Left ventricle myocardium inferior (tissue), 1 donor: ENCODE results near the gene NBPF1. TPM values are rescaled to one million over a fixed set of nuclear protein-coding genes. Genes with fewer than 3 reads are reported as not detected.
"Not testable (repeated sequence)": the region's sequence is repeated elsewhere in the genome, so short reads cannot be mapped to it uniquely, and the experiment has no call there.

Source experiments
- DNase-seq: peaks from one replicate; pipeline ENCODE4 v3.0.0-alpha.2; 2020
- H3K27ac ChIP-seq: fragments of 200-600 bp; replicated peaks from 2 replicates; pipeline ENCODE4 v1.8.0; 2021
- H3K27me3 ChIP-seq: fragments of 200-600 bp; 2 replicates; pipeline ENCODE4 v1.8.0; 2021; ENCODE audit warnings: low read depth
- H3K36me3 ChIP-seq: fragments of 200-600 bp; 2 replicates; pipeline ENCODE4 v1.8.0; 2021
- H3K4me1 ChIP-seq: fragments of 200-600 bp; 2 replicates; pipeline ENCODE4 v1.8.0; 2021
- H3K4me3 ChIP-seq: fragments of 200-600 bp; 2 replicates; pipeline ENCODE4 v1.8.0; 2021; ENCODE audit warnings: mild to moderate bottlenecking, moderate library complexity
- H3K9me3 ChIP-seq: fragments of 200-600 bp; replicated peaks from 2 replicates; pipeline ENCODE4 v1.8.0; 2021
- CTCF ChIP-seq: fragments of 200-600 bp; IDR thresholded peaks from 2 replicates; pipeline ENCODE4 v1.8.0; 2021; ENCODE audit warnings: antibody characterized with exemption, mild to moderate bottlenecking, borderline replicate concordance
- intact Hi-C: fragments of 100-400 bp; cut with micrococcal nuclease; formaldehyde crosslinking; loops from one replicate; pipeline ENCODE4 v1.11.0; 2022
- total RNA-seq: library from RNA; stranded (reverse); fragmentation: NEBNext Ultra II Directional; extraction: Animal tissue kit (Norgen Biotek cat#: 25700); gene quantifications from one replicate; pipeline ENCODE4 v1.2.1, GENCODE V29; 2021
- donor health status: DM: no; HTN: yes; CAD: no; lungs with severe emphysema.

Gene NBPF1
- total RNA-seq, 1 donor from 2014 or later, result 9.7 TPM

- no peak overlapping the region for H3K4me3 ChIP-seq
Measured at GRCh38 chr1:16615253-16616252, 2.2 kb upstream of the NBPF1 start.

DNA sequence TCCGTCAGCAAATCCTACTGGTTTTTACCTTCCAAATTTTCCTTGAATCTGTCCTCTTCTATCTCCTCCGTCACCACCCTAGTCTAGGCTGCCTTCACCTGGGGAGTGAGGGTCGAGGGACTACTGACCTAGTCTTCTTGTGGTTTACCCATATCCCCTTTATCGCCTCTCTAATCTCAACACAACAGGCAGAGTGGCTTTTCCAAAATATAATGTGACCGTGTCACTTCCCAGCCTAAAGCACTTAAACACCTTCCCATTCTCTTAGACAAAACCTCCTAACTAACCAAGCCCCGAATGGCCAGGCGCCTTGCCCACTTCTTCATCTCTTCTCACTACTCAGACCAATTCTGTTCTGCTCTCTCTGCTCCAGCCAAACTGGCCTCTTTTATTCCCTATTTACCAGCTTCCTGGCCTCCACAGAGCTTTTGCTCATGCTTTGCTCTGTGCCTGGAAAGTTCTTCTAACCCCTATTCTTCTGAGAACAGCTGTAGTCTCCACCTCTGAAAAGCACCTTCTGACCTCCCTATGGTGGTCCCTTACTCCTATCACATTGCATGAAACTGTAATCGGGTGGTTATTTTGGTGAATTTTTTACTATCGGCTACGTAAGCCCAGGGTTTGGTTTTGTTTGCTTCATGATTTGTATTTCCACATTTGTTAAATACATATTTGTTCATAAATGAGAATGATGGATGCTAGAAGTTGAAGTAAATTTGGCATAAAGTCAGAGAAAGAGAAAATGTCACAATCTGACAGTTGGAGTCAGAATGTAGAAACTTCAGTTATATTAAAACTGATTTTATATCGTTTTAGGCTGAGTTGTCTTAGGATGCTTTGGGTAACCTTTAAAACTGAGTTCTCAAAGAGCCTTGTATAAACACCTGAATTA is 1.2 kb upstream of the NBPF1 start:
- Histone ChIP-seq H3K27ac (no peak overlapping the region), H3K36me3 (peaks cover 11% of the 10 kb centered on the region), H3K4me3 (no peak overlapping the region), H3K4me1 (peaks cover 31% of the 10 kb centered on the region), H3K27me3 (no peaks in the 10 kb centered on the region), H3K9me3 (no peaks in the 10 kb centered on the region)
- intact Hi-C loops, result no loop called here
- DNase-seq, result no peak
- no peak for TF ChIP-seq CTCF

More at GRCh38 chr1:16615253-16616252, 2.2 kb upstream of the NBPF1 start:
- peaks cover 13% of the 10 kb centered on the region for H3K36me3 ChIP-seq
- DNase-seq, result no peak
- TF ChIP-seq CTCF, result no peak
- peaks cover 31% of the 10 kb centered on the region for H3K4me1 ChIP-seq
- no peak overlapping the region for H3K27ac ChIP-seq
- no peaks in the 10 kb centered on the region for H3K9me3 ChIP-seq
- no peaks in the 10 kb centered on the region for H3K27me3 ChIP-seq
- intact Hi-C loops, result no loop called here

DNA sequence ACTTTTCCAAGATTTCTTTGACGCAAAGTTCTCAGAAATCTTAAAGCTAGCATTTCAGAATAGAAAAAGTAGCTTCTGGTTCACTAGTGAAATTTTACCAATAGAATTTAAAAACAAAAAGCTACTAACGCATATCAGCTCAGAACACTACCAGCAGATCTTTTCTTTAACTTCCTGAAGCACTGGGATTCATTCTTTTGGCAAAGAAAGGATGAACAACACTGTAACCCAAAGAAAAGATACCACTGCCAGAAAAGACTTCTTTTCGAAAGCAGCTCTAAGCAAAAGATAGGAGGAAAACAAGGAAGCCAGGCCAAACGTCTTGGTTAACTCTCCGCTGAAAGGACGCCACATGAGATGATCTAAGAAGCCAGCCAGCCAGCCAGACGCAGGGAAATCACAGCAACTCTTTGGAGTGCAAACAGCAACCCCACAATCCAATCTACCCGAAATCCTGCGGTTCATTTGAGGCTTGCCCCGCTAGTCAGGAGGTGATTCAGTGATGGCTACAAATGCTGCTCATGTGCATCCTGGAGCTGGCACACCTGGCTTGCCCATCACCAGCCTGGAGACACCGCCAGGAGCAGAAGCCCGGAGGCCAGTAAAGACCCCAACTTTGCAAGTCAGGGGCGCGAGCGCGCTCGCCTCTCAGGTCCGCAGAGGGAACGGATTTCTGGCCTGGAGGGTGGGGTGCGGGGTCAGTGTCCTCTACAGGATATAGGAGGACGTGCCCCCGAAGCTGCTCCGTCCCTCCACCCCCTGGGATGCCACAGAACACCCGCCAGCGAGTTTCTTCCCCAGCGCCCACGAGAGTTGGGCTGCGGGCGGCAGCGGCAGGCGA is 812 bp downstream of the NBPF1 start:
- peak; percentile 63 for DNase-seq
- Histone ChIP-seq H3K36me3 (peaks cover 10% of the 10 kb centered on the region), H3K4me3 (peak overlapping the region; percentile 73), H3K9me3 (no peaks in the 10 kb centered on the region), H3K27ac (peak overlapping the region; percentile 88), H3K27me3 (no peaks in the 10 kb centered on the region), H3K4me1 (peaks cover 31% of the 10 kb centered on the region)
- intact Hi-C loops, result no loop called here
- no peak for TF ChIP-seq CTCF

DNA sequence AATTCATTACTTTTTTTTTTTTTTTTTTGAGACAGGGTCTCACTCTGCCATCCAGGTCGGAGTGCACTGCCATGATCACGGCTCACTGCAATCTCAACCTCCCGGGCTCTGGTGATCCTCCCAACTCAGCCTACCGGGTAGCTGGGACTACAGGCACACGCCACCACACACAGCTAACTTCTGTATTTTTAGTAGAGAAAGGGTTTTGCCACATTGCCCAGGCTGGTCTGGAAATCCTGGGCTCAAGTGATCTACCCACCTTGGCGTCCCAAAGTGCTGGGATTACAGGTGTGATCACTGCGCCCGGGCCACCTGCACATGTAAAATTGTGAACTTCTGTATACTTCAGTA is 1.4 kb downstream of the NBPF1 start:
- H3K4me1 ChIP-seq, result peaks cover 31% of the 10 kb centered on the region
- peak overlapping the region; percentile 88 for H3K27ac ChIP-seq
- intact Hi-C loops, H3K9me3 ChIP-seq, H3K27me3 ChIP-seq, DNase-seq: not testable (repeated sequence)
- peaks cover 16% of the 10 kb centered on the region for H3K36me3 ChIP-seq
- H3K4me3 ChIP-seq, result peak overlapping the region; percentile 73

DNA sequence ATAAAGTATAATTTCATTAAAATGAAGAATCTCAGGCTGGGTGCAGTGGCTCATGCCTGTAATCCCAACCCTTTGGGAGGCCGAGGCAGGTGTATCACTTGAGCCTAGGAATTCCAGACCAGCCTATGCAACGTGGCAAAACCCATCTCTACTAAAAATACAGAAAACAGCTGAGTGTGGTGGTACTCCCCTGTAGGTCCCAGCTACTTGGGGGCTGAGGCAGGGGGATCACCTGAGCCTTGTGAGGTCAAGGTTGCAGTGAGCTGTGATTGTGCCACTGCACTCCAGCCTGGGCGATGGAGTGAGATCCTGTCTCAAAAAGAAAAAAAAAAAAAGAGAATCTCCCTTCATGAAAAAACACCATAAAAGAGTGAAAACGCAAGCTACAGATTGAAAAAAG is 2.2 kb downstream of the NBPF1 start:
- H3K4me1 ChIP-seq, result peaks cover 31% of the 10 kb centered on the region
- H3K9me3 ChIP-seq, DNase-seq, H3K27me3 ChIP-seq, intact Hi-C loops, H3K27ac ChIP-seq, H3K4me3 ChIP-seq: not testable (repeated sequence)
- peaks cover 24% of the 10 kb centered on the region for H3K36me3 ChIP-seq

DNA sequence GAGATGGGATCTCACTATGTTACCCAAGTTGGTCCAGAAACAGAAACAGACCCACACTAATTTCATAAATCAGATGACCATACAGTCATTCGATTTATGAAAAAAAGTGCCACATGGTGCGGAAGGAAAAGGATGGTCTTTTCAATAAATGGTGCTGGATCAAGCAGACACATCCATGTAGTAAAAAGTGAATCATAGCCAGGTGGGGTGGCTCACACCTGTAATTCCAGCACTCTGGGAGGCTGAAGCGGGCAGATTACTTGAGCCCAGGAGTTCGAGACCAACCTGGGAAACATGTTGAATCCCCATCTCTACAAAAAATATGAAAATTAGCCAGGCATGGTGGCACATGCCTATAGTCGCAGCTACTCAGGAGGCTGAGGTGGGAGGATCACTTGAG is 2.8 kb downstream of the NBPF1 start:
- H3K4me3 ChIP-seq, H3K27ac ChIP-seq, intact Hi-C loops, H3K9me3 ChIP-seq, DNase-seq, H3K27me3 ChIP-seq: not testable (repeated sequence)
- Histone ChIP-seq H3K36me3 (peaks cover 30% of the 10 kb centered on the region), H3K4me1 (peaks cover 31% of the 10 kb centered on the region)

DNA sequence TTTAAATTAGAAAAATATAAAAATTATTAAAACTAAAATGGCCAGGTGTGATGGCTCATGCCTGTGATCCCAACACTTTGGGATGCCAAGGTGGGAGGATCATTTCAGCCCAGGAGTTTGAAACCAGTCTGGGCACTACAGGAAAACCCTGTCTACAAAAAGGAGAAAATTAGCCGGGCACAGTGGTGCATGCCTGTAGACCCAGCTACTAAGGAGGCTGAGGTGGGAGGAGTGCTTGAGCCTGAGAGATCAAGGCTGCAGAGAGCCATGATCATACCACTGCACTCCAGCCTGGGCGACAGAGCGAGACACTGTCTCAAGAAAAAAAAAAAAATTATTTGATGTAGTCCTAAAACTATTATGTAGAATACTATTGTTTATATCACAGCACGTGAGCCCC is 3.6 kb downstream of the NBPF1 start:
- DNase-seq, H3K4me3 ChIP-seq, H3K27me3 ChIP-seq, intact Hi-C loops, H3K9me3 ChIP-seq, H3K27ac ChIP-seq: not testable (repeated sequence)
- Histone ChIP-seq H3K36me3 (peaks cover 35% of the 10 kb centered on the region), H3K4me1 (peaks cover 31% of the 10 kb centered on the region)
